H54 (cell line): Measurements from ENCODE around the gene NDOR1.

Experiments used
- DNase-seq: peaks from one replicate; pipeline ENCODE4 v3.0.0; 2011; ENCODE audit warnings: low spot score, mixed read lengths; ENCODE audit not compliant: insufficient read length
- FAIRE-seq: peaks from 3 replicates; lab custom pipeline; 2011; peaks lifted over from hg19 to GRCh38; lab: Jason Lieb, UNC
- POLR2A ChIP-seq: IDR thresholded peaks from 2 replicates; pipeline ENCODE4 v1.6.1; 2011; ENCODE audit warnings: low read depth, mild to moderate bottlenecking, low read length

NDOR1 gene

DNA sequence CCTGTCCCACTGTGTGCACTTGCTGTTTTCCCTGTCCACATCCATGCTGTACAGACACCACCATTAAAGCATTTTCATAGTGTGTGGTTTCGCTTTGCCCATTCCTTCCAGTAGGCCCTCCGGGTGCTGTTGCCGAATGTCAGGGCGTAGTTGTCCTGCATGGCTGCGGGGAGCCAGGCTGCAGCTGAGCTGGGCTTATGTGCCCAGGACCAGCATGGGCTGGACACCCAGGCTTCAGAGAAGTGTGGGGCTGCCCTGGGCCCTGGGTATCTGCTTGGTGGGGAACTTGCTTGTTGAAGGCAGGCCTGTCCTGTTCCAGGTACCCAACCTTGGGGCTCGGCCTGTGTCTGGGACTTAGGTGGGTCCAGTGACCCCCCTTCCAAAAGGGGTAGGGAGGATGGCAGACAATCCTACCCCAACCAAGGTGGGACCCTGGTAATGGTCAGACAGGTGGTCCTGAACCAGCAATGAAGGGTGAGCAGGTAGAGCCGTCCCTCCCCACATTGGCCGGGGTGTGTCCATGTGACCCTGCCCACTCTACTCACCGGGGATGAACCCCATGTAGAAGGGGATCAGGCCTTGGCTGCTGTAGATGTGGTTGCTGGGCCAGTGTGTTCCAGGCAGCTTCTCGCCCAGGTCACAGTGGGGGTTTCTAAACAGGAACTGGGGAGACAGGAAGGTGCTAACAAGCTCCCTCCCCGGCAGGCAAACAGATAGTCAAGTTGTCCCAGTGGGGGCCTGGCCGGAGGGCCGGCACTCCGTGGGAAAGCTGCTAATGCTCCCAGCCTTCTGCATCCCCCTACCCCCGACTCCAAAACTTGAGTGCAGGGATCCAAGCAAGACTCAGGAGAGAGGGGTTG is 38.4 kb downstream of the NDOR1 start:
- FAIRE-seq: no peak
- DNase-seq: peak; percentile 82
- peak; percentile 71 for TF ChIP-seq POLR2A

GRCh38 chr9:137244486-137245449 is 39.3 kb downstream of the NDOR1 start:
- no peak for FAIRE-seq
- no peak for DNase-seq
- TF ChIP-seq POLR2A: no peak; the same call in 1 of the 2 replicates

GRCh38 chr9:137245450-137246421 is 40.2 kb downstream of the NDOR1 start:
- DNase-seq (no peak), FAIRE-seq (no peak)
- no peak for TF ChIP-seq POLR2A

DNA sequence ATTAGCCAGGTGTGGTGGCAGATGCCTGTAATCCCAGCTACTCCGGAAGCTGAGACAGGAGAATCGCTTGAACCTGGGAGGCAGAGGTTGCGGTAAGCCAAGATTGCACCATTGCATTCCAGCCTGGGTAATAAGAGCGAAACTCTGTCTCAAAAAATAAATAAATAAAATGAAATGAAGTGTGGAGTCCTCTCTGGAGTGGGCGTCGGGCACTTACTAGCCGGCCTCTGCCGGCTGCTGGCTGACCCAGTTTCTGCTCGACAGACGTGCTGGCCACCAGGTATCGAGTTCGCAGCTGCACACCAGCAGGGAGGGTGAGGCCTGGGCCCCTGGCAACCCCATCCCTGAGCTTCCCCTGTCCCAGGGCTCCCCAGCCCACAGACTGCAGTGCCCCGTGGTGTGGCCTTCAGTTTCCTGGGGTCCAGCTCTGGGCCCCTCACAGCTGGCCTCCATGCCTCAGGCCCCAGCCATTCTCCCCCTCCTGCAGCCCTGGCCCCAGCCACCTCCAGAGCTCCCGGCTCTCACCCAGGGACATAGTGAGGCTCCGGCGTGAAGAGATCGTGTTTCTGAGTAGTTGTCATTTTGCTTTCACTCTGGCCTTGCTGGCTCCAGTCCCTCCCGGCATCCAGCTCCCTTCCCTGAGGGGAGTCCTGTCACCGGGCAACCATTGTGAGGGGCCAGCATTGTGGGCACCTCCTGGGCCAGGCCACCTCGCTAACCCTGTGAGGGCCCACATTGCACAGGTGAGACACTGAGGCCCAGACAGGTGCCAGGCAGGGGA is 41.8 kb downstream of the NDOR1 start:
- TF ChIP-seq POLR2A: 0 out of 2 replicates have a peak, but pooled peaks have one; percentile 7
- FAIRE-seq (no peak), DNase-seq (no peak)

GRCh38 chr9:137247916-137248175 is 42.3 kb downstream of the NDOR1 start:
- TF ChIP-seq POLR2A: no peak
- no peak for DNase-seq
- no peak for FAIRE-seq

GRCh38 chr9:137250329-137251193 is 45.1 kb downstream of the NDOR1 start:
- no peak for FAIRE-seq
- no peak for TF ChIP-seq POLR2A
- DNase-seq: no peak

DNA sequence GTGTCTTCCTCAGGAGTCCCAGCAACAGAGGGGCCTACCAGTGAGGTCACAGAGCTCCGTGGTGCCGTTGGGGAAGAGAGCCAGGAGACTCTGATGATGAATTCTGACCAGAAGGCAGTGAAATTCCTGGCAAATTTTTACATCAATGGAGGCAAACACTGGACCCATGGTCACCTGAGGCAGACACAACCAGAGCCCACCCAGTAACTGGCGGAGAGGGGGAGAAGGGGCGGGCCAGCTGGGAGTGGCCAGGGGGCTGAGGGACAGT is 45.6 kb downstream of the NDOR1 start, which contains the start of gene STPG3:
STPG3 (plus strand) TSS at position 93 of the 268 bp plus-strand sequence; CDS start at position 94, 1 bp downstream.
- FAIRE-seq (no peak), DNase-seq (no peak)
- TF ChIP-seq POLR2A: no peak

GRCh38 chr9:137251490-137252268 is 46.2 kb downstream of the NDOR1 start:
- FAIRE-seq (no peak), DNase-seq (no peak)
- TF ChIP-seq POLR2A: no peak

GRCh38 chr9:137252555-137253506 is 47.3 kb downstream of the NDOR1 start:
- no peak for TF ChIP-seq POLR2A
- no peak for FAIRE-seq
- DNase-seq: no peak
